ENCODE results near the gene ZNF592.
"Not testable (repeated sequence)": the region's sequence is repeated elsewhere in the genome, so short reads cannot be mapped to it uniquely, and the experiment has no call there.

The ZNF592 gene

DNA sequence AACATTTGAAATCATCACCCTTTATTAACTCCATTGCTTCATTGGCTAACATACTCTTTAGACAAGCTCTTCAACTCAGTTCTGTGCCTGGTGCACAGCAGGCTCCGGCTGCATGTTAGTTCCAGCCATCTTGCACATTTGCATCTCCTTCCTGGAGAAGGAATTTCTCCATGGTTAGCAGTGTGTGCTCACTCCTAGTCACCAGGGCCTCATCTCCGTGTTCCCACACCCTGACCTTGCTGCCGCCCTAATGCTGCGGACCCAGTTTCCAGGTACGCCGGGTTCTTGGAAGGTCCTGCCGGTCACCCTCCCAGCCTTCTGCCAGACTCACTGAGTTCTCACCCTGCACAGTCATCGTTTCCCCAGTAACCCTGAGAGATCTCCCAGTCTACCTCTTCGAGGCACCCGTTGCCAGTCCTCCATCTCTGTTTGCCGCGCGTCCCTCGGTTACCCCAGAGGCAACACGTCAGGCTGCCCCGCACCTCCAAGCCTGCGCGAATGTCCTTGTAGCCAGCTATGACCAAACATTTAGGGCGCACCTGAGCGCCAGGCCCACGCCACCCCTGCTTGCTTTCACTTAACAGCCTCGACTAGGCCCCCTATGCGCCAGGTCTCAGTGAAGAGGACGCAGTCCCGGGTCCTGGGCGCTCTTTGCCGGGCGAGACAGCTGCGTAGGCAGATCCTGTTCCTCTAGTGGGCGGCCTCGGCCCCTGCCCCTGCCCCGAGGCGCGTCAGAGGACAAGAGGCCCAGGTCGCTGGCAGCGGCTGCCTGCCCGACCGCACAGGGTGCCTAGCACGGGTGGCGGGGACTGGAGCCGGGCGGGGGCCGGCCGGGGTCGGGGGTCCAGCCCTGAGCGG is 747 bp upstream of the ZNF592 start:
- in situ Hi-C loops (cut with MboI; ENCODE audit: low sequenced_read_pairs), result no loop called here

DNA sequence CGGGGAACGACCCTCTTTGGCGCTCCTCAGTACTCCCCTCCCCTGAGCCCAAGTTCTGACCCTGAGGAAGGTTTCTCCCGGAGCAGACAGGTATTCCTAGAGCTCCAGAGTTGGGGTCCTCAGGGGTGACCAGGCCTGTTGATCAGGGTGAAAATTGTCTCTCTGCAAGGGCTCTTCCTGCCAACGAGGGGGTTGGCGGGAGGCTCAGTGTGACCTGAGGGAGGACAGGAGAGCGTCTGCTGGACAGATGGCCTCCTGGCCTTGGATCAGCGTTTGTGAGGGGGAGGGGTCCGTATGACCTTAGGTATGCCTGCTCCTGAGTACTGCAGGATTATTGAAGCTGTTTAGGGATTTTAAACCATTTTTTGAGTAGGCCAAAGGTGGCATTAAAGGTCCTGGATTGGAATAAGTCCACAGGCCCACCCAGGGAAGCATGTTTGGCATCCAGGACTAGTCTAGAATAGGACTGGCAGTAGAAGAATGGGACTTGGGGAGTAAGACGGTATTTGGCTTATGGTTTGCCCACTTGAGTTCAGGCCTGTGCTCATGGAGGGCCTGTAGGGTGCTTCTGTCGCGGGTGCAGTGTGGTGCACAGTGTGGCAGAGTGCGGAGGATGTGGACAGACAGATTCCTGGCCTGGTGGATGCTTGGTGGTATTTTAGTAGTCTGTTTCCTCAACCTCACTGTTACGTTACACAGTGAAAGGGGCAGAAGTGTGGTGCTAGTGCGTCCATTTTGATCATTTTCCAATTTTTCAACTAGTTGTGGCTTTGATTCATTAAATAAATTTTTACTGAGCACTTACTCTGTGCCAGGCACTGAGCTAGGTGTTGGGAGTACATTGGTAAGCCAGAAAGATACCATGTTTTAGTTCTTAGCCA is 959 bp downstream of the ZNF592 start:
- in situ Hi-C loops (cut with MboI; ENCODE audit: low sequenced_read_pairs), result no loop called here

DNA sequence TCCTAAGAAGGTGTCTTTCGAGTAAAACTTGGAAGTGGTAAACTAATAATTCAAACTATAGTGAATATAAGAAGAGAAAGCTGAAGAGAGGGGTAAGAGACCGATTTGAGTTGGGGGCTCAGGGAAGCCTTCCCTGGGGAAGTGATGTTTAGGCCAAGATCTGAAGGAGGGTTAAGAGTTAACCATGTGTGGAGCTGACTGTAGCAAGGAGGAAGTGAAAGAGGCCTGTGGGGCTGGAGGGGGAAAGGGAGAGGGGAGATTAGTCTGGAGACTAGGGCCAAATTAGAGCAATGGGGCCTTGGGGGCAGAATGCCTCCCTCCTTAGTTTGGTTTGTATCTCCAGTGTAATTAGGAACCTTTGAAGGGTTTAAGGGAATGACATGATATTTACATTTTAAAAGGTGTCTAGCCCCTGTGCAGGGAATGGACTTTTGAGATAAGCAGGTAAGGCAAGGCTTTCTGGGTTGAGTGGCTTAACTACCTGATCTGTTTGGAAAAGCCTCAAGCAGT is 2.2 kb downstream of the ZNF592 start:
- in situ Hi-C loops (cut with MboI; ENCODE audit: low sequenced_read_pairs), result no loop called here

DNA sequence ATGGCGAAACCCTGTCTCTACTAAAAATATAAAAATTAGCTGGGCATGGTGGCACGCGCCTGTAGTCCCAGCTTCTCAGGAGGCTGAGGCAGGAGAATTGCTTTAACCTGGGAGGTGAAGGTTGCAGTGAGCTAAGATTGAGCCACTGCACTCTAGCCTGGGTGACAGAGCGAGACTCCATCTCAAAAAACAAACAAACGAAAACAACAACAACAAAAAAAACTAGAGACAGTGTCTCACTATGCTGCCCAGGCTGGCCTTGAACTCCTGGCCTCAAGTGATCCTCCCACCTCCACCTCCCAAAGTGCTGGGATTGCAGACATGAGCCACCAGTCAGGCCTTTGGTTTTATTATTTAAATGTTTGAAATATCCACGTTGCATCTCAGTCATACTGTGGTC is 3.3 kb downstream of the ZNF592 start:
- in situ Hi-C loops (cut with MboI; ENCODE audit: low sequenced_read_pairs), result not testable (repeated sequence)

DNA sequence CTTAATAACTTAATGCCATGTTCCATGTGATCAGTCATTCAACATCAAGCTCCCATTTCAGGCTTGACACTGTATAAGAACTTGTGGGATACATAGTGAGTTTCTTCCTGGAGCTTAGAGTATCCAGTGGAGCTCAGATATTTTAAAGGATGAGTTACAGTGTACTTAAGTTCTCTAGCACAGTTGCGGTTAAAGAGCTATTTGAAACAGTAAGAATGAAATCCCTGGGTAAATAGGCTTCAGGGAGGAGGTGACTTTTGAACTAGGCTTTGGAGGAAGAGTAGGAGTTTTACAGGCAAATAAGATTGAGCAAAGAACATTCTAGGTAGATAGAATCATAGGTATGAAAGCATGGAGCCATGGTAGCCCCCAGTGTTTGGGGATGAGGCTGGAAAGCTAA is 3.8 kb downstream of the ZNF592 start:
- in situ Hi-C loops (cut with MboI; ENCODE audit: low sequenced_read_pairs), result no loop called here

DNA sequence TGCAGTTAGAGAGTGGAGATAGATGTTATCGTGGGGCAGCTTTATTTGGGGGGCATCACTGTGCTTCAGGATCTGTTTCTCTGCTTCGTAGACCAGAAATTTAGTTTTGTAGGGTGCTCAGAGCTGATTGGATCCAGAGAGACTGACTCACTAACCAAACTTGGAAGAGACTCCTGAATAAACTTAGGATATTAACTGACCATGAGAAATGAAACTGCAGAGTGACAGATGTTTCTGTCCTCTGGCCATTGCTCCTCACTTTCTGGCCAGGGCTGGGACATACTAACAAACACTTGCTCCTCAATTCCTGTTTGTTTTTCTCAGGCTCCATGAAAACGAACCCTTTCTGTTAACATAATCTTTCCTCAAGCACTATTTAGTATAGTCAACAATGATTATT is 4.3 kb downstream of the ZNF592 start:
- in situ Hi-C loops (cut with MboI; ENCODE audit: low sequenced_read_pairs), result no loop called here

DNA sequence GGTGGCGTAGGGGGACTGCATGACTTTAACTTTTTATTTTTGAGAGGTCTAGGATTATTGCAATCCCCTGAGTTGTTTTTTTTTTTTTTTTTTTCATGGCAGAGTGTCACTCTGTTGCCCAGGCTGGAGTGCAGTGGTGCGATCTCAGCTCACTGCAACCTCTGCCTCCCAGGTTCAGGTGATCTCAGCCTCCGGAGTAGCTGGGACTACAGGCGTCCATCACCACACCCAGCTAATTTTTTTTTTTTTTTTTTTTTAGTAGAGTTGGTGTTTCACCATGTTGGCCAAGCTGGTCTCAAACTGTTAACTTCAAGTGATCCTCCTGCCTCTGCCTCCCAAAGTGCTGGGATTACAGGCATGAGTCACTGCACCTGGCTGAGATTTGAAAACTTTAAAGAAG is 6.5 kb downstream of the ZNF592 start:
- in situ Hi-C loops (cut with MboI; ENCODE audit: low sequenced_read_pairs), result not testable (repeated sequence)

DNA sequence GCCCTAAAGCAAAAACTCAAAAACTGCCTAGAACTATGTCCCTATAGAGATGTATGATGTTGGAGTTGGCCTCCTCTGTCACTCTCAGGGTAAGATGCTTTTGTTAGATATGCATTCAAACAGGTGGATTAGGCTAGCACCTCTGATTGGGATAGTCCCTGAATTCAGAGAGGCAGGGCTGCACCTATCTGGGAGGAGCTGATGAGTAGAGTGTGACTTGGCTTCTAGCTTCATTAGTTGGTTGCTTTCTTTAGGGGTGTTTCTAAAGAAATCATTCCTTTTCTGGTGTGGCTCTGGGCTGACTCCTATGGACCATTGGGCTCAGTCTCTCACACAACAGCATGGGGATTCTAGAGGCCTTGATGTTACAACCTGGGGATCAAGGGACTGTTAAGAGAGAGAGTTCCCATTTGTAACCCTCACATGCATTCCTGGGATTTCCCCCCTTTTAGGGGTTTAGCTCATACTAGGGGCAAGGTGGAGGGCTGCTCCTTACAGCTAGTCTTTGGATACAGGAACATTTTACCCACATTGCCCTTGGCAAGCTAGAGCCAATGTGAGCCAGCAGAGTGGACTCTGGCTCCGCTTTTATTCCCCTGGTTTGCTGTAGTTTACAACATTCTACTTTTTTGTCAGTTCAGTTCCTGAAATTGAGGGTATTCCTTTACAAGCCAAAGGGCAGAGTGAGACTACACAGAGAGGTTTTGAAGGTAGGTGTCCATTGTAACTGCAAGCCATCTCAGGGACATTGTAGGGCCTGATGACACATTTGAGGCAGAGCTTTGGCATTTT is 7.5 kb downstream of the ZNF592 start:
- in situ Hi-C loops (cut with MboI; ENCODE audit: low sequenced_read_pairs), result no loop called here

DNA sequence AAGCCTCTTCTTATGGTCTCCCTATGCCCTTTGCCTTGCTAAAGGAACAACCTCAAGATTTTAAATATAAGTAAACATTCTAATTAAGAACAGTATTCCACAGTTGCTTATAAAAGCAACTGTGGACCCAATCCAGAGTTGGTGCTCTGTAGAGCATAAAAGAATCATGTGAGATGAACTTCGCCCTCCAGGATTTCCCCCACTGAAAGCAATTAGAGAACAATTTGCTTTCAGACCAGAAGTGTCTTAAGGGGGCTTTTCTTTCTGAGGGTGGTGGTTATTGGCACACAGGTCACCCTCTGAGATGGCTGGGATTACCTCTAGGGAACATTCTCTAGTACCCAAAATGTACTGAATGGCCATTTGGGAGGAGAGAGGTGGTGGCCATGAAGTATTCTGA is 10.6 kb downstream of the ZNF592 start:
- in situ Hi-C loops (cut with MboI; ENCODE audit: low sequenced_read_pairs), result no loop called here

DNA sequence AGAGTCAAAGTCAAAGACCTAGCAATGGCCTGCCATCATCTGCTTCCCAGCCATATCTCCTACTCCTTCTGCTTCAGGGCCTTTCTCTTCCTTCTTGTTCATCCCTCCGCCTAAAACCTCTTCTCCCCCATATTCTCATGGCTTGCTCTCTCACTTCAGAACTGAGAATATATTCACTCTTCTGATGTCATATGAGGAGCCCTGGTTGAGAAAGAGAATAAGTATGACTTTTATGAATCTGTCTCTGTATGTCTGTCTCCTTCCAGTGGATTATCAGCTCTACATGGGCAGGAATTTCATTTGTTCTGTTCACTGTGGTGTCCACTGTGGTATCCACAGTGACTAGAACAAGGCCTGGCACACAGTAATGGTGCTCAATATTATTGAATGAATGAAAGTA is 11.8 kb downstream of the ZNF592 start:
- in situ Hi-C loops (cut with MboI; ENCODE audit: low sequenced_read_pairs), result no loop called here

DNA sequence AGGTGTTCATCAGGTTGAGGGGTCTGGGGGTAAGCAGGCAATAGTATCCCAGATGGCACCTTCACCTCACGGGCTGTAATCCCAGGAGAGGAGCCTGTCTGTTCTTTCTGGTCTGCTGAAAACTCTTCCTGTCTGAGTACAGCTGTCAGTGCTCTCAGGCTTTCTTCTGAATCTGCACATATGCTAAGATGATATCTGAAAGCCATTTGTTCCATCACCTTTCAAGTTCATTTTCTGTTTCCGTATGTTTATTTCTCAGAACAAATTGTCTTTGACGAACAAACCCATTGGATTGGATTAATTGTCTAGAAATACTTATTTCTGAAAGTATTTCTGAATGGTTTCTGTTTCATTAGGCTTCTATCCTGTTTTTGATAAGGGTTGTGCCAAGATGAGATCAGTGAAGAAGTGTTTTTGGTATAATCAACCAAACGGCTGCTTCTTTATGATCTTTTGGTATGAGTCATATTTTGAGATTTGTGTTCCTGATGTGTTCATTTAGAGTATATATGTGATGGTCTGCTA is 13.3 kb downstream of the ZNF592 start:
- in situ Hi-C loops (cut with MboI; ENCODE audit: low sequenced_read_pairs), result no loop called here

DNA sequence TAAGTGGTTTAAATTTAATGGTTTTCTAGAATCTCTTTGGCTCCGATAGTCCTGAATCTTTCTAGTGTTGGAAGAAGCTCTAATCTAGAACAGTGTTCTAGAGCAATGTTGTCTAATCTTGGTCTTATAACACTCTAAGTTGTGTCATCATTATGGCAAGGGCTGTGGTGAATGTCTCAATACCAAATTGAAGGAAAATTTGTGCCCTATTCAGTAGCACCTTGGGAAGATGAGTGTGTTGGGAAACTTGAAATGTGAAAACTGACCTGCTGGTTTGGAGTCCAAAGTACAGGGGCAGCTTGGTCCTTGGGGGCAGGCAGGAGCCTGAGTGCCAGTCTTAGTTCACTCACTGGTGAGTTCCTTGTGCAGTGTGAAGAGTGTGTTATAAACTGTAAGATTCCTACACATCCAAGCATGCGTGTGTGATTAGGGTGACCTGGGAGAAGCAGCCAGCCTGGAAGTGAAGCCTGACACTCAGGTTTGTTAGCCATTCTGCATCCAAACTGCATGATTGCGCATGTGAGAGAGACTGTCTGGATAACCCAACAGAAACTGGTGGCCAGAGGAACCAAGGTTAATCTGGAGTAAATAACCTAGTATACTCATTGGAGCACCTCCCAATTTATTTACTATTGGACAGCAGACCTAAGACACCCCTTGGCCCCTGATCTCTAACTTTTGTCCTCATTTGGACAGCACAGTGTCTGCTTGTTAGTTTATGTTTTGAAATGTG is 14.6 kb downstream of the ZNF592 start:
- in situ Hi-C loops (cut with MboI; ENCODE audit: low sequenced_read_pairs), result no loop called here

DNA sequence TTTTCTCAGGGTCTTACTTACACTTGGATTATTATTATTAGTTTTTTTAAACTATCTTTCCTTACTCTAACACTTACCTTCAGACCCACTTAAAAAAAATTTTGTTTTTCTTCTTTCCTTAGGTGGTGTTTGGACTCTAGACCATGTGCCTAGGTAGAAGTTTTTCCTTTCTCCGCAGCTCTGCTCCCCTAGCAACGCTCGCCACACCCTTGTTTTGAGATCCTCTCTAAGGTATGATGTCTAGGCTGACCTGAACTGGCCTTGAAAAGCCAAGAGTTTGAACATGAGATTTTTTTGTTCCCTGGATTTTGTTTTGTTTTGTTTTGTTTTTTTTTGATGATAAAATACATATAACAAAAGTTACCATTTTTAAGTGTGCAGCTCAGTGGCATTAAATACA is 16.2 kb downstream of the ZNF592 start:
- in situ Hi-C loops (cut with MboI; ENCODE audit: low sequenced_read_pairs), result no loop called here

DNA sequence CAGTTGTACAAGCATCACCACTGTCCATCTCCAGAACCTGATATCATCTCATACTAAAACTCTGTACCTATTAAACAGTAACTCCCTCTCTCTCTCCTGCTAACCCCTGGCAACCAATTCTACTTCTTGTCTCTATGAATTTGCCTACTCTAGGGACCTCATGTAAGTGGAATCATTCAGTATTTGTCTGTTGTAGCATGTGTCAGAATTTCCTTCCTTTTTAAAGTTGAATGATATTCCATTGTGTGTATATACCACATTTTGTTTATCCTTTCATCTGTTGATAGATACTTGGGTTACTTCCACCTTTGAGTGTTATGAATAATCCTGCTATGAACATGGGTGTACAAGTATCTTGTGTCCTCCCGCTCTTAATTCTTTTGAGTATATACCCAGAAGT is 16.6 kb downstream of the ZNF592 start:
- in situ Hi-C loops (cut with MboI; ENCODE audit: low sequenced_read_pairs), result no loop called here

DNA sequence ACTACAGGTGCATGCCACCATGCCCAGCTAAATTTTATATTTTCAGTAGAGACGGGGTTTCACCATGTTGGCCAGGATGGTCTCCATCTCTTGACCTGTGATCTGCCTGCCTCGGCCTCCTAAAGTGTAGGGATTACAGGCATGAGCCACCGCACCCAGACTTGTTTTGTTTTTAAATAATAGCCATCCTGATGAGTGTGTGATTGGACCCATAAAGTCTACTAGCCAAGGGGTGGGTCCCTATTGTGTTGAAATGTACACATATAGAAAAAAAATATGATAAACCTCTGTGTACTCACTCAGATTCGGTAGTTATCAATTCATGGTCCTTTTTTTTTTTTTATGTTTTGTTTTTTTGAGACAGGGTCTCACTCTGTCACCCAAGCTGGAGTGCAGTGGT is 17.3 kb downstream of the ZNF592 start:
- in situ Hi-C loops (cut with MboI; ENCODE audit: low sequenced_read_pairs), result no loop called here

DNA sequence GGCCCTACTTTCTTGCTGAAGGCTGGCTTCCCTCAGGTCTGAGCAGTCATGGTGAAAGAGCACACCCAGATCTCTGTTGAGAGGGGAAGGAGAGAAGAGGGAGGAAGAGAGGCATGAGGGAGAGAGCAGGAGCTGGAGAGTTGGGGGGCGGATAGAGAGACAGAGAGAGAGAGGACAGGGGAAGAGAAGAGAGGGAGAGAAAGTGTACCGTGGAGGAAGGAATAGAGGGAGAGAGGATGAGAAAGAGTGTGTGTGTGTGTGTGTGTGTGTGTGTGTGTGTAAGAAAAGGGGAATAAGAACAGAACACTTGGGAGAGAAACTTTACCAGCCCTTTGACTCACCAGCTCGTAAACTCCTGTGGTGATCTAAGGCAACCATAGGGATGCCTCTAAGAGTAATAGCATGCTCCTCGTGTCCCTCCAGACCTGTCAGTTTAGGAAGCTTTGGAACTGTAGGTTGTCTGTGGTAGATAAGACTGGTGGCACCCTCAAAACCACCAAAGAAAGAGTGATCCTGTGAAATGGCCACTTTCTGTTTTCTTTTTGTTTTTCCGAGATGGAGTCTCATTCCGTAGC is 18.2 kb downstream of the ZNF592 start:
- in situ Hi-C loops (cut with MboI; ENCODE audit: low sequenced_read_pairs), result no loop called here

DNA sequence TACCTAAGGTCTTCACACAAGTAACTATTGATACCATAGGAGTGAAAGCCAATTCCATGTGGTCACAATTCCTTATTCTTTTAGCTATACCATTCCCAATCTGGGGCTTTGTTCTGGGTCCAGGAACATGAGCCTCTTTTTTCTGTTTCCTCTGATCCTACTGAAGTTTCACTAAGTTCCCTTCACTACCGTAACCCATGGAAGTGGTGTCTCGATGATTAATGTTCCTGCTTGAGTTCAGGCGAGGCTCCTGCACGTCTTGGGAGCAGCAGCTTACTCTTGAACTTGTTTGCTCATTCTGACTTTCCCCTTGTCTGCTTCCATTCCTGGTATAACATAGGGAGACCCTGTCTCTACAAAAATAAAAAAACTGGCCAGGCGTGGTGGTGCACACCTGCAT is 23.6 kb downstream of the ZNF592 start:
- in situ Hi-C loops (cut with MboI; ENCODE audit: low sequenced_read_pairs), result no loop called here

DNA sequence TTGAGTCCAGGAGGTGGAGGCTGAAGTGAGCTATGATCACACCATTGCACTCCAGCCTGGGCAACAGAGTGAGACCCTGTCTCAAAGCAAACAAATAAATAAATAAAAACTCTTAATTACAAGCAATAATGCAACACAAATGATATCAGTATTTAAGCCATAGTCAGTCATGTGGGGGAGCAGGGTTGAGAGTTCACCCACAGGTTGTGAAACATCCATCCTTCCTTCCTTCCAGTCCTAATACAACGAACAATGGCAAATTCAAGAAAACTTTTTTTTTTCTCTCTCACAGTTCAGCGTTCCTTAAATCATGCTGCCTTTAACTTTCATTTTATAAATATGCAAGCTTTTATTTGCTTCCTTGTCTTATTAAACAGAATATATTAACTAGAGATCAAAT is 24.1 kb downstream of the ZNF592 start:
- in situ Hi-C loops (cut with MboI; ENCODE audit: low sequenced_read_pairs), result no loop called here

DNA sequence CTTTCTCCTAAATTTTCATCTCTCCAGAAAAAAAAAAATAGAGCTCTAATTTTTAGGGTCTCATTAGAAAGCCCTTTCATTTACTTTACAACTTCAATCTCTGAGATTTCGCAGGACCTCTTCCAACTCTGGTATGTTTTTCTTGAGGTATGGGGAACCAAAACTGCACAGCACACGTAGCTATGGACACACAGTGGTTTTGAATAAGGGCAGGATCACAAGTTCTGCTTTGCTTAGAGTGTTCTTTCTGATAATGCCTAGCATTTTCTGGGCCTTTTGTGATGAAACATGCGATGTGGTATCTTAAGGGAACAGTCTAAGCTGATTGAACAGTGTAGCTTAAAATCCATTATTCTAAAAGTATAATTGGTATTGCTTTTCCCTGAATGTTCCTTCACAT is 25.3 kb downstream of the ZNF592 start:
- in situ Hi-C loops (cut with MboI; ENCODE audit: low sequenced_read_pairs), result no loop called here
